Measurements from ENCODE around the gene HDAC9. TPM values are rescaled to one million over a fixed set of nuclear protein-coding genes. Genes with fewer than 3 reads are reported as not detected.

Gene HDAC9
- total and polyA plus RNA-seq, 2 donors (not counting 1 experiment from before 2014, with no cell fraction given): 2.9 to 7.9 TPM

- no peaks in the 10 kb centered on the region for H3K36me3 ChIP-seq (ENCODE audit: control insufficient read depth, insufficient read depth, low read length)
- no peak for DNase-seq (ENCODE audit: low read depth in 2 of 2)
- no peak overlapping the region for H3K4me3 ChIP-seq (replicated peaks in 1 of 4; ENCODE audit: control extremely low read depth in 1 of 4, insufficient read depth in 1 of 4, low read depth in 3 of 4, low read length in 4 of 4)
- H3K9ac ChIP-seq (ENCODE audit: insufficient read depth, low read length): no peak overlapping the region
- H2AFZ ChIP-seq (ENCODE audit: low read length): no peak overlapping the region
- no peaks in the 10 kb centered on the region for H4K20me1 ChIP-seq (ENCODE audit: control insufficient read depth, extremely low read depth, insufficient read depth, low read length)
- no peaks in the 10 kb centered on the region for H3K79me2 ChIP-seq (ENCODE audit: control insufficient read depth, insufficient read depth, low read length)
- no peak overlapping the region for H3K4me2 ChIP-seq (ENCODE audit: extremely low read depth, insufficient read depth, low read length)
- no peaks in the 10 kb centered on the region for H3K27me3 ChIP-seq (ENCODE audit: control insufficient read depth, insufficient read depth, low read length)
- TF ChIP-seq EZH2 (IDR thresholded peaks at IDR 0.05; ENCODE audit: low read length, missing control alignments) (no peak), CTCF (conservative IDR thresholded peaks at IDR 0.05 in 1 of 2, IDR thresholded peaks at IDR 0.05 in 1 of 2; ENCODE audit: low read depth in 1 of 2, low read length in 2 of 2) (no peak)
- no peaks in the 10 kb centered on the region for H3K9me3 ChIP-seq (ENCODE audit: control insufficient read depth, insufficient read depth, low read depth, low read length)
- H3K4me1 ChIP-seq (ENCODE audit: control insufficient read depth, extremely low read depth, insufficient read depth, low read length): no peaks in the 10 kb centered on the region
- no peak overlapping the region for H3K27ac ChIP-seq (ENCODE audit: insufficient read depth, low read length)
These were observed 23.9 kb upstream of the HDAC9 start for GRCh38 chr7:18471476-18472160.

DNA sequence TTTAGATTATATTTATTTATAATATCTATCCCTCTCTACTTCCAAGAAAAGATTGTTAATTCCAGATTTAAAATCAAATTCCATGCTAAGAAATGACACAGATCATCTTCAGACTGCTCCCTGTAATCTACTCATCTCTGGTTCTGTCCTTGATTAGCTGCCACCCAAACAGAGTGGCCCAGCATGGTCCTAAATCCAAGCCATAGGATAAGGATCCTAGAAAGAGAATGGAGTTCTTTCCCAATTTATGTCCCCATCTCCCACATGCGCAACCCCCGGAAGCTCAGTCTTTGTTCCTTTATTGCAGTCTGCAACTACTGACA is 23.4 kb upstream of the HDAC9 start:
- no peaks in the 10 kb centered on the region for H3K4me1 ChIP-seq (ENCODE audit: control insufficient read depth, extremely low read depth, insufficient read depth, low read length)
- no peaks in the 10 kb centered on the region for H3K79me2 ChIP-seq (ENCODE audit: control insufficient read depth, insufficient read depth, low read length)
- TF ChIP-seq CTCF (conservative IDR thresholded peaks at IDR 0.05 in 1 of 2, IDR thresholded peaks at IDR 0.05 in 1 of 2; ENCODE audit: low read depth in 1 of 2, low read length in 2 of 2): no peak
- TF ChIP-seq EZH2 (IDR thresholded peaks at IDR 0.05; ENCODE audit: low read length, missing control alignments): no peak
- H3K9me3 ChIP-seq (ENCODE audit: control insufficient read depth, insufficient read depth, low read depth, low read length): no peaks in the 10 kb centered on the region
- H4K20me1 ChIP-seq (ENCODE audit: control insufficient read depth, extremely low read depth, insufficient read depth, low read length): no peaks in the 10 kb centered on the region
- no peak overlapping the region for H3K9ac ChIP-seq (ENCODE audit: insufficient read depth, low read length)
- no peak overlapping the region for H2AFZ ChIP-seq (ENCODE audit: low read length)
- H3K4me2 ChIP-seq (ENCODE audit: extremely low read depth, insufficient read depth, low read length): no peak overlapping the region
- no peak for DNase-seq (ENCODE audit: low read depth in 2 of 2)
- H3K27me3 ChIP-seq (ENCODE audit: control insufficient read depth, insufficient read depth, low read length): no peaks in the 10 kb centered on the region
- no peak overlapping the region for H3K27ac ChIP-seq (ENCODE audit: insufficient read depth, low read length)
- H3K36me3 ChIP-seq (ENCODE audit: control insufficient read depth, insufficient read depth, low read length): no peaks in the 10 kb centered on the region
- no peak overlapping the region for H3K4me3 ChIP-seq (replicated peaks in 1 of 4; ENCODE audit: control extremely low read depth in 1 of 4, insufficient read depth in 1 of 4, low read depth in 3 of 4, low read length in 4 of 4)

DNA sequence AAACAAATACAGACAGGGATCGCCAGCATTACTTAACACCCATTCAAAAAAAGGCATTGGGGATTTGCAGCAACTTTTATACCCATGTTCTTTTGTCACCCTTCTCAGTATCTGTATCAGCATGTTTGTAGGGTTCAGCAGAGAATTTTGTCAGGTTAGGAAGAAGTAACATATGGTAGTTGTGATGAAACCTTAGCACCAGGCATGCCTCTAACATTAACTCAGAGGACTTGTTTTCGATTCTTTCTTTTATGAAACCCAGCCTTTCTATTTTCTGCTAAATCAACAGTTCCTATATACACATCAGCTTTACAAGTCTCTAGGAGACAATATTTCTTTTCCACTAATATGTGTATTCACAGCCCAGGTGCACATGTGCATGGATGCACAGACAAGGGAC is 22.4 kb upstream of the HDAC9 start:
- TF ChIP-seq EZH2 (IDR thresholded peaks at IDR 0.05; ENCODE audit: low read length, missing control alignments): no peak
- TF ChIP-seq CTCF (conservative IDR thresholded peaks at IDR 0.05 in 1 of 2, IDR thresholded peaks at IDR 0.05 in 1 of 2; ENCODE audit: low read depth in 1 of 2, low read length in 2 of 2): no peak
- Histone ChIP-seq H3K79me2 (ENCODE audit: control insufficient read depth, insufficient read depth, low read length) (no peaks in the 10 kb centered on the region), H3K36me3 (ENCODE audit: control insufficient read depth, insufficient read depth, low read length) (no peaks in the 10 kb centered on the region), H3K4me3 (replicated peaks in 1 of 4; ENCODE audit: control extremely low read depth in 1 of 4, insufficient read depth in 1 of 4, low read depth in 3 of 4, low read length in 4 of 4) (no peak overlapping the region), H4K20me1 (ENCODE audit: control insufficient read depth, extremely low read depth, insufficient read depth, low read length) (no peaks in the 10 kb centered on the region), H3K9me3 (ENCODE audit: control insufficient read depth, insufficient read depth, low read depth, low read length) (no peaks in the 10 kb centered on the region), H3K4me1 (ENCODE audit: control insufficient read depth, extremely low read depth, insufficient read depth, low read length) (no peaks in the 10 kb centered on the region), H3K9ac (ENCODE audit: insufficient read depth, low read length) (no peak overlapping the region), H3K4me2 (ENCODE audit: extremely low read depth, insufficient read depth, low read length) (no peak overlapping the region), H2AFZ (ENCODE audit: low read length) (no peak overlapping the region), H3K27ac (ENCODE audit: insufficient read depth, low read length) (no peak overlapping the region), H3K27me3 (ENCODE audit: control insufficient read depth, insufficient read depth, low read length) (no peaks in the 10 kb centered on the region)
- DNase-seq (ENCODE audit: low read depth in 2 of 2): no peak

All from fibroblast of lung (primary cell).